H9 (cell line): ENCODE results near the gene THAP9. TPM values are rescaled to one million over a fixed set of nuclear protein-coding genes. Genes with fewer than 3 reads are reported as not detected.

Experiments used
- DNase-seq: peaks from one replicate; pipeline ENCODE4 v3.0.0-alpha.2; 2017
- H2AFZ ChIP-seq: one replicate; pipeline ENCODE4 v1.6.1; 2013; ENCODE audit warnings: mild to moderate bottlenecking, low read length, control low read depth, moderate library complexity
- H2AK5ac ChIP-seq: 2 replicates; pipeline ENCODE4 v1.6.1; 2013; ENCODE audit warnings: low read length, control low read depth, mixed read lengths; ENCODE audit not compliant: insufficient read length
- H2BK120ac ChIP-seq: one replicate; pipeline ENCODE4 v1.6.1; 2013; ENCODE audit warnings: low read depth, mild to moderate bottlenecking, low read length, control low read depth, inconsistent platforms; ENCODE audit not compliant: poor library complexity, severe bottlenecking
- H2BK12ac ChIP-seq: 2 replicates; pipeline ENCODE4 v1.6.1; 2013; ENCODE audit warnings: low read length, control low read depth, mixed read lengths, low read depth; ENCODE audit not compliant: insufficient read length
- H2BK15ac ChIP-seq: 2 replicates; pipeline ENCODE4 v1.6.1; 2013; ENCODE audit warnings: low read depth, low read length, control low read depth
- H2BK20ac ChIP-seq: one replicate; pipeline ENCODE4 v1.6.1; 2013; ENCODE audit warnings: low read depth, mild to moderate bottlenecking, low read length, control low read depth, inconsistent platforms; ENCODE audit not compliant: poor library complexity, severe bottlenecking
- H2BK5ac ChIP-seq: 2 replicates; pipeline ENCODE4 v1.6.1; 2013; ENCODE audit warnings: low read length, control low read depth, mixed read lengths; ENCODE audit not compliant: insufficient read length
- H3K14ac ChIP-seq: 2 replicates; pipeline ENCODE4 v1.6.1; 2013; ENCODE audit warnings: low read length, control low read depth; ENCODE audit not compliant: insufficient read depth
- H3K18ac ChIP-seq: 2 replicates; pipeline ENCODE4 v1.6.1; 2013; ENCODE audit warnings: low read depth, mild to moderate bottlenecking, mixed read lengths, low read length, control low read depth; ENCODE audit not compliant: insufficient read length
- H3K23ac ChIP-seq: 2 replicates; pipeline ENCODE4 v1.6.1; 2013; ENCODE audit warnings: low read length, control low read depth, mixed read lengths, low read depth; ENCODE audit not compliant: insufficient read length
- H3K23me2 ChIP-seq: 2 replicates; pipeline ENCODE4 v1.6.1; 2013; ENCODE audit warnings: low read depth, mild to moderate bottlenecking, mixed read lengths, low read length, control low read depth; ENCODE audit not compliant: insufficient read length, poor library complexity, severe bottlenecking
- H3K27ac ChIP-seq: 2 replicates; pipeline ENCODE4 v1.5.1; 2013; ENCODE audit warnings: low read length, control low read depth, mixed read lengths, low read depth; ENCODE audit not compliant: insufficient read length
- H3K27me3 ChIP-seq: 2 replicates; pipeline ENCODE4 v1.6.1; 2013; ENCODE audit warnings: low read length, control low read depth, inconsistent platforms; ENCODE audit not compliant: insufficient read depth
- H3K4ac ChIP-seq: 2 replicates; pipeline ENCODE4 v1.6.1; 2013; ENCODE audit warnings: low read depth, mild to moderate bottlenecking, control low read depth, inconsistent platforms, low read length, moderate library complexity
- H3K4me1 ChIP-seq: 2 replicates; pipeline ENCODE4 v1.6.1; 2013; ENCODE audit warnings: low read length, control low read depth, inconsistent platforms; ENCODE audit not compliant: insufficient read depth
- H3K4me2 ChIP-seq: 2 replicates; pipeline ENCODE4 v1.6.1; 2013; ENCODE audit warnings: low read length, control low read depth, mixed read lengths; ENCODE audit not compliant: insufficient read length, insufficient read depth
- H3K56ac ChIP-seq: 2 replicates; pipeline ENCODE4 v1.6.1; 2013; ENCODE audit warnings: low read depth, mild to moderate bottlenecking, mixed read lengths, low read length, control low read depth; ENCODE audit not compliant: insufficient read length
- H3K79me1 ChIP-seq: 2 replicates; pipeline ENCODE4 v1.6.1; 2013; ENCODE audit warnings: low read depth, mild to moderate bottlenecking, moderate library complexity, low read length, control low read depth, inconsistent platforms; ENCODE audit not compliant: insufficient read depth, poor library complexity, severe bottlenecking
- H3K79me2 ChIP-seq: 2 replicates; pipeline ENCODE4 v1.6.1; 2013; ENCODE audit warnings: low read length, control low read depth, inconsistent platforms; ENCODE audit not compliant: insufficient read depth
- H3K9ac ChIP-seq: 2 replicates; pipeline ENCODE4 v1.6.1; 2013; ENCODE audit warnings: low read length, control low read depth, mixed read lengths; ENCODE audit not compliant: insufficient read length; ENCODE audit errors: extremely low read depth
- H3K9me3 ChIP-seq: one replicate; pipeline ENCODE4 v1.6.1; 2013; ENCODE audit warnings: low read depth, low read length, inconsistent platforms; ENCODE audit not compliant: control insufficient read depth
- H3T11ph ChIP-seq: one replicate; pipeline ENCODE4 v1.6.1; 2013; ENCODE audit warnings: mild to moderate bottlenecking, low read length, control low read depth, inconsistent platforms
- H4K20me1 ChIP-seq: one replicate; pipeline ENCODE4 v1.6.1; 2013; ENCODE audit not compliant: control insufficient read depth, insufficient read length, insufficient read depth
- H4K5ac ChIP-seq: 2 replicates; pipeline ENCODE4 v1.6.1; 2013; ENCODE audit warnings: low read depth, mild to moderate bottlenecking, mixed read lengths, low read length, control low read depth; ENCODE audit not compliant: insufficient read length
- H4K8ac ChIP-seq: replicated peaks from 2 replicates; pipeline ENCODE4 v1.6.1; 2013; ENCODE audit warnings: low read length, control low read depth, mixed read lengths, low read depth; ENCODE audit not compliant: insufficient read length
- H4K91ac ChIP-seq: 2 replicates; pipeline ENCODE4 v1.6.1; 2013; ENCODE audit warnings: low read depth, mild to moderate bottlenecking, moderate library complexity, mixed read lengths, low read length, control low read depth; ENCODE audit not compliant: insufficient read length
- H3K27ac Mint-ChIP-seq, 3 experiments: 2 replicates in 2 of 3; 3 replicates in 1 of 3; pipeline ENCODE4 v1.8.0; 2020 to 2021; ENCODE audit warnings: mixed read lengths in 3 of 3, mild to moderate bottlenecking in 1 of 3, moderate library complexity in 1 of 3
- H3K27me3 Mint-ChIP-seq: 2 replicates; pipeline ENCODE4 v1.8.0; 2021; ENCODE audit warnings: low read depth, mild to moderate bottlenecking, moderate library complexity, mixed read lengths
- H3K36me3 Mint-ChIP-seq, 3 experiments: 2 replicates in 2 of 3; 3 replicates in 1 of 3; pipeline ENCODE4 v1.8.0; 2020 to 2021; ENCODE audit warnings: low read depth in 3 of 3, mixed read lengths in 3 of 3; ENCODE audit not compliant: insufficient read depth in 1 of 3
- H3K4me1 Mint-ChIP-seq, 2 experiments: 2 replicates each; pipeline ENCODE4 v1.8.0; 2020; ENCODE audit warnings: mixed read lengths in 2 of 2
- H3K4me3 Mint-ChIP-seq, 2 experiments: 2 replicates in 1 of 2; 3 replicates in 1 of 2; pipeline ENCODE4 v1.8.0; 2020 to 2021; ENCODE audit warnings: mild to moderate bottlenecking in 2 of 2, mixed read lengths in 2 of 2, moderate library complexity in 1 of 2
- H3K9me3 Mint-ChIP-seq, 2 experiments: 2 replicates in 1 of 2; 3 replicates in 1 of 2; pipeline ENCODE4 v1.8.0; 2020; ENCODE audit warnings: mild to moderate bottlenecking in 2 of 2, mixed read lengths in 2 of 2, moderate library complexity in 1 of 2
- WGBS: extraction: QIAGEN DNeasy Blood & Tissue Kit; methylation state at CpG from one replicate; pipeline ENCODE4 v1.1.7; 2013; ENCODE audit warnings: missing lambda C conversion rate, low lambda C conversion rate, mixed read lengths; ENCODE audit not compliant: insufficient read length; ENCODE audit errors: extremely low coverage; 5-methylcytosine and 5-hydroxymethylcytosine counted together
- total RNA-seq: library from RNA; stranded (reverse); gene quantifications from 2 replicates; pipeline ENCODE4 v1.2.1, GENCODE V29; 2021
- TF ChIP-seq, protein P1 (sequence below): fragments of 200-600 bp; sonication (generic); conservative IDR thresholded peaks from 3 replicates; pipeline ENCODE4 v1.8.0; 2021; ENCODE audit warnings: antibody characterized with exemption, mild to moderate bottlenecking

Gene THAP9
- total RNA-seq, 1 experiment from 2014 or later, result 14.8 TPM

- H3T11ph ChIP-seq, result no peak overlapping the region
- H3K4me1 Mint-ChIP-seq, result peaks cover 20 to 23% of the 10 kb centered on the region in 2 experiments
- H2BK5ac ChIP-seq, result no peak overlapping the region
- peaks cover 10% of the 10 kb centered on the region for H3K23me2 ChIP-seq
- H2AFZ ChIP-seq, result no peak overlapping the region
- H3K27ac ChIP-seq, result peak overlapping the region; percentile 57
- H3K27me3 Mint-ChIP-seq, result no peaks in the 10 kb centered on the region
- no peak overlapping the region for H2BK20ac ChIP-seq
- H2BK12ac ChIP-seq, result no peak overlapping the region
- no peak overlapping the region for H2BK15ac ChIP-seq
- H3K79me1 ChIP-seq, result no peaks in the 10 kb centered on the region
- H4K20me1 ChIP-seq, result no peaks in the 10 kb centered on the region
- DNase-seq, result no peak
- H3K4me3 Mint-ChIP-seq, result no peak overlapping the region
- H3K9ac ChIP-seq, result peak overlapping the region; percentile 97
- H3K23ac ChIP-seq, result no peak overlapping the region
- H3K27ac Mint-ChIP-seq, result no peak overlapping the region
- no peaks in the 10 kb centered on the region for H3K9me3 Mint-ChIP-seq
- H3K4me2 ChIP-seq, result peak overlapping the region; percentile 57
- no CpG with 5 or more reads among the region's 4 CpGs for WGBS
- H3K9me3 ChIP-seq, result no peaks in the 10 kb centered on the region
- no peak overlapping the region for H3K14ac ChIP-seq
- no peak overlapping the region for H3K4ac ChIP-seq
- H3K4me1 ChIP-seq, result no peaks in the 10 kb centered on the region
- H4K5ac ChIP-seq, result no peak overlapping the region
- TF ChIP-seq, protein P1, sequence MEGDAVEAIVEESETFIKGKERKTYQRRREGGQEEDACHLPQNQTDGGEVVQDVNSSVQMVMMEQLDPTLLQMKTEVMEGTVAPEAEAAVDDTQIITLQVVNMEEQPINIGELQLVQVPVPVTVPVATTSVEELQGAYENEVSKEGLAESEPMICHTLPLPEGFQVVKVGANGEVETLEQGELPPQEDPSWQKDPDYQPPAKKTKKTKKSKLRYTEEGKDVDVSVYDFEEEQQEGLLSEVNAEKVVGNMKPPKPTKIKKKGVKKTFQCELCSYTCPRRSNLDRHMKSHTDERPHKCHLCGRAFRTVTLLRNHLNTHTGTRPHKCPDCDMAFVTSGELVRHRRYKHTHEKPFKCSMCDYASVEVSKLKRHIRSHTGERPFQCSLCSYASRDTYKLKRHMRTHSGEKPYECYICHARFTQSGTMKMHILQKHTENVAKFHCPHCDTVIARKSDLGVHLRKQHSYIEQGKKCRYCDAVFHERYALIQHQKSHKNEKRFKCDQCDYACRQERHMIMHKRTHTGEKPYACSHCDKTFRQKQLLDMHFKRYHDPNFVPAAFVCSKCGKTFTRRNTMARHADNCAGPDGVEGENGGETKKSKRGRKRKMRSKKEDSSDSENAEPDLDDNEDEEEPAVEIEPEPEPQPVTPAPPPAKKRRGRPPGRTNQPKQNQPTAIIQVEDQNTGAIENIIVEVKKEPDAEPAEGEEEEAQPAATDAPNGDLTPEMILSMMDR, result no peak
- no peak overlapping the region for H3K56ac ChIP-seq
- no peak overlapping the region for H3K18ac ChIP-seq
- no peak overlapping the region for H4K8ac ChIP-seq
- H3K36me3 Mint-ChIP-seq, result peaks cover 26 to 43% (median 27%) of the 10 kb centered on the region in 3 experiments
- no peak overlapping the region for H4K91ac ChIP-seq
- H3K27me3 ChIP-seq, result no peaks in the 10 kb centered on the region
- peaks cover 24% of the 10 kb centered on the region; the same call in 1 of the 2 replicates for H3K79me2 ChIP-seq
- H2AK5ac ChIP-seq, result no peak overlapping the region
- H2BK120ac ChIP-seq, result no peak overlapping the region
Observed at GRCh38 chr4:82899374-82900065, 1.0 kb upstream of the THAP9 start.
